Measurements from ENCODE around the gene CYP19A1.
A peak's percentile ranks its signal among the peaks of the same experiment; 100 is the strongest.

The CYP19A1 gene

DNA sequence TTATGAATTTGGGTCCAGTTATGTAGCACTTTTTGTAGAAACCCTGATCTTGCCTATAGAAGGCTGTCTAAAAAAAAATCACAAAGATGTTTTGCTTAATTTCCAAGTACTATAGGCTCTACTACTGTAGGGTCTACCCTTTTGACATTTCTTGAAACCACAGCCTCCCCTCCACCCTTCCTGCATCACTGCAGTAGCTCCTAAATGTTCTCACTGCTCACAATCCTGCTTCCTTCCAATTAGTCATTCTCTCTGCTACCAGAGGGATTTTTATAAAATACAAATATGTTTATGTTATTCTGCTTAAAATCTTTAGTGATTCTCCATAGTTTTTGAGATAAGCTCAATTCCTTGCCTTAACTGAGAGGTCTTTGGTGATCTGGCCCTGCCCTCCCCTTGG is 114.0 kb downstream of the CYP19A1 start:
- Histone ChIP-seq H3K4me1 (peaks cover 13 to 68% (median 43%) of the 10 kb centered on the region in 10 experiments), H3K27ac (peak overlapping the region in 4 of 11 experiments; percentile 48 to 58 (median 54); a peak in 8 of 22 replicates), H3K4me2 (peak overlapping the region in 7 of 11 experiments; percentile 30 to 82 (median 68); a peak in 13 of 22 replicates), H3K27me3 (no peaks in the 10 kb centered on the region), H3K9me3 (replicated peaks in 1 of 11) (no peaks in the 10 kb centered on the region), H3K9ac (0 out of 22 replicates have a peak overlapping the region, but pooled peaks of 1 of the 11 experiments have one; percentile 4), H4K20me1 (no peaks in the 10 kb centered on the region), H3K36me3 (no peaks in the 10 kb centered on the region), H3K4me3 (no peak overlapping the region)
- no peak for TF ChIP-seq Cebpa-rat (IDR thresholded peaks at IDR 0.05)

- TF ChIP-seq Cebpa-rat (IDR thresholded peaks at IDR 0.05): no peak
- H3K4me2 ChIP-seq: peak overlapping the region in 8 of 11 experiments; percentile 16 to 82 (median 64); a peak in 14 of 22 replicates
- peak overlapping the region in 6 of 11 experiments; percentile 3 to 58 (median 50); a peak in 10 of 22 replicates for H3K27ac ChIP-seq
- peaks cover 11 to 63% (median 39%) of the 10 kb centered on the region in 10 experiments for H3K4me1 ChIP-seq
- H3K27me3 ChIP-seq: no peaks in the 10 kb centered on the region
- no peaks in the 10 kb centered on the region for H4K20me1 ChIP-seq
- H3K9me3 ChIP-seq (replicated peaks in 1 of 11): no peaks in the 10 kb centered on the region
- no peaks in the 10 kb centered on the region for H3K36me3 ChIP-seq
- H3K4me3 ChIP-seq: no peak overlapping the region
- H3K9ac ChIP-seq: peak overlapping the region in 1 of 11 experiments; percentile 4; a peak in 1 of 22 replicates
Measured at GRCh38 chr15:51223771-51224229, 114.6 kb downstream of the CYP19A1 start.

DNA sequence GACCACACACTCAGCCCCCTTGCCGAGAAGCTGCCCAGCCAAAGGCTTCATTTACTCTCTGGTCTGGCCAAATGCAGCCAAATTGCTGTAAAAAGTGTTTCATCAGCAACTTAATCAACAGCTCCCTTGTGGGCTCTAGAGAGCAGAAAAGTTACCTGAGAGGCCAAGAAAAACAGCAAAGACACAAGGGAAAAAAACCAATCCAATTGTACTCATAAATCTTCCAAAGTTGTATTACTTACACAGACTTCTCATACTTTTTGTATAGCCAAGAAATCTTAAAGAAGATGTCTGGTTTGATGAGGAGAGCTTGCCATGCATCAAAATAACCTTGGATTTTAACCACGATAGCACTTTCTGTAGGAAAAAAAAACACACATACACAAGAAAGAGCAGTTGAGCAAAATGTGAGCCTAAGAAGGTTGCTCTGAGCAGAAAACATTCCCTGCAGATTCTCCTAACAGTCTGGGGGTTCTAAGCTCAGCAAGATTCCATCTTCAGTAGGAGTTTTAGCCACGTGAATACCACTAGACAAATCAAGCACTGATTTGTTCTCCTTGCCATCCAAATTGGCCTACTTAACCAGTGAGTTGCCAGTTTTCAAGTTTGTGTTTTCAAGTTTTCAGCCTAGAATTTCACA is 120.0 kb downstream of the CYP19A1 start:
- no peak overlapping the region for H3K4me2 ChIP-seq
- H3K27ac ChIP-seq: no peak overlapping the region
- H3K9ac ChIP-seq: no peak overlapping the region
- no peaks in the 10 kb centered on the region for H3K36me3 ChIP-seq
- H4K20me1 ChIP-seq: no peaks in the 10 kb centered on the region
- H3K27me3 ChIP-seq: no peaks in the 10 kb centered on the region
- no peak overlapping the region for H3K4me3 ChIP-seq
- peaks cover 0 to 13% (median 4%) of the 10 kb centered on the region in 10 experiments; a peak in 14 of 20 replicates for H3K4me1 ChIP-seq
- TF ChIP-seq Cebpa-rat (IDR thresholded peaks at IDR 0.05): no peak
- H3K9me3 ChIP-seq (replicated peaks in 1 of 11): no peaks in the 10 kb centered on the region

DNA sequence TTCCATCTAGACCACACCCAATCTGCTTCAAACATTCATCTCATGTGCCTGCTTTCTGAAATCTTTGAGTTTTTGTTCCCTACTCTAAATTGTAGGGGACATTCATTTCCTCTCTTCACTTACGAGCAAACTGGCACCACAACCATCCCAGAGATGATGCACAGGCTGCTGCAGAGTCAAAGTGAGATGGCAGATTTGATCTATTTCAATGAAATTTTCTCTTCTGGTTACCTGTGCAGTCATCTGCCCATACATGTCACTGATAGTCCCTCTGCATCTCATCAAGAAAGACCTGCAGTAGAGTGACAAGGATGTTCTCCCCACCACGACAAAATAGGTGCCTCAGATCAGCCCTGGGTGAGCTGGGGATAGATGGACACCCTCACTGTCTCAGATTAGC is 125.5 kb downstream of the CYP19A1 start:
- Histone ChIP-seq H3K4me3 (no peak overlapping the region), H4K20me1 (no peaks in the 10 kb centered on the region), H3K27ac (no peak overlapping the region), H3K27me3 (no peaks in the 10 kb centered on the region), H3K9ac (no peak overlapping the region), H3K9me3 (replicated peaks in 1 of 11) (no peaks in the 10 kb centered on the region), H3K36me3 (no peaks in the 10 kb centered on the region), H3K4me2 (no peak overlapping the region), H3K4me1 (no peaks in the 10 kb centered on the region)
- no peak for TF ChIP-seq Cebpa-rat (IDR thresholded peaks at IDR 0.05)

GRCh38 chr15:51212239-51212638 is 126.2 kb downstream of the CYP19A1 start:
- Histone ChIP-seq H4K20me1 (no peaks in the 10 kb centered on the region), H3K27ac (no peak overlapping the region), H3K9me3 (replicated peaks in 1 of 11) (no peaks in the 10 kb centered on the region), H3K9ac (no peak overlapping the region), H3K27me3 (no peaks in the 10 kb centered on the region), H3K4me2 (no peak overlapping the region), H3K4me3 (no peak overlapping the region), H3K4me1 (no peaks in the 10 kb centered on the region), H3K36me3 (no peaks in the 10 kb centered on the region)
- TF ChIP-seq Cebpa-rat (IDR thresholded peaks at IDR 0.05): no peak

- H3K4me3 ChIP-seq: no peak overlapping the region
- no peaks in the 10 kb centered on the region for H4K20me1 ChIP-seq
- H3K9me3 ChIP-seq (replicated peaks in 1 of 11): no peaks in the 10 kb centered on the region
- H3K4me1 ChIP-seq: peaks cover 0 to 16% (median 3%) of the 10 kb centered on the region in 10 experiments; a peak in 10 of 20 replicates
- no peaks in the 10 kb centered on the region for H3K36me3 ChIP-seq
- no peak overlapping the region for H3K4me2 ChIP-seq
- H3K27ac ChIP-seq: no peak overlapping the region
- TF ChIP-seq Cebpa-rat (IDR thresholded peaks at IDR 0.05): no peak
- no peak overlapping the region for H3K9ac ChIP-seq
- no peaks in the 10 kb centered on the region for H3K27me3 ChIP-seq
Measured at GRCh38 chr15:51205050-51205975, 133.1 kb downstream of the CYP19A1 start.

GRCh38 chr15:51203797-51204196 is 134.6 kb downstream of the CYP19A1 start:
- no peak overlapping the region for H3K4me3 ChIP-seq
- no peak overlapping the region for H3K4me2 ChIP-seq
- no peaks in the 10 kb centered on the region for H3K36me3 ChIP-seq
- H3K27ac ChIP-seq: no peak overlapping the region
- no peaks in the 10 kb centered on the region for H4K20me1 ChIP-seq
- H3K9me3 ChIP-seq (replicated peaks in 1 of 11): no peaks in the 10 kb centered on the region
- no peaks in the 10 kb centered on the region; a peak in 1 of 22 replicates for H3K27me3 ChIP-seq
- no peak for TF ChIP-seq Cebpa-rat (IDR thresholded peaks at IDR 0.05)
- H3K4me1 ChIP-seq: peaks cover 0 to 17% (median 5%) of the 10 kb centered on the region in 10 experiments; a peak in 11 of 20 replicates
- H3K9ac ChIP-seq: no peak overlapping the region

GRCh38 chr15:51202783-51203182 is 135.6 kb downstream of the CYP19A1 start:
- no peak for TF ChIP-seq Cebpa-rat (IDR thresholded peaks at IDR 0.05)
- peak overlapping the region in 5 of 11 experiments; percentile 35 to 57 (median 42); a peak in 9 of 22 replicates for H3K4me2 ChIP-seq
- H3K9me3 ChIP-seq (replicated peaks in 1 of 11): no peaks in the 10 kb centered on the region
- no peaks in the 10 kb centered on the region for H4K20me1 ChIP-seq
- H3K4me3 ChIP-seq: no peak overlapping the region
- peaks cover 0 to 21% (median 6%) of the 10 kb centered on the region in 10 experiments; a peak in 11 of 20 replicates for H3K4me1 ChIP-seq
- H3K27ac ChIP-seq: no peak overlapping the region
- H3K27me3 ChIP-seq: no peaks in the 10 kb centered on the region; a peak in 1 of 22 replicates
- no peak overlapping the region for H3K9ac ChIP-seq
- H3K36me3 ChIP-seq: no peaks in the 10 kb centered on the region

DNA sequence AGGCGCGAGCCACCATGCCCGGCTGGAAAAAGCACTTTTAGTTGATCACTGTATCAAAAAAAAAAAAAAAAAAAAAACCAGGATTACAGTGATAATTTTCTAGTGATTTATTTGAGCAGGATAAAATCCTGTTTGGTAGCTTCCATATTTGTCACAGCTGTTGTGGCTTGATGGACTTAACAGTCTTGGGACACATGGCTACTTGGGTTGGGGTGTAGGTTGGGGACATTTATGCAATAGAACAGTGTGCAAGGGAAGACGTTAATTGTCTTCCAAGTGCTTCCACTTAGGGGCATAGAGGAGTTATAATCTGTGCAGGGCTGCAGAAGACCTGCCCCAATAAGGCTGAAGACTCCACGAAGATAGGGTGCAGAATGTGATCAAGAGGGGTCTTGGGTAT is 136.8 kb downstream of the CYP19A1 start:
- H4K20me1 ChIP-seq: no peaks in the 10 kb centered on the region
- H3K9me3 ChIP-seq (replicated peaks in 1 of 11): no peaks in the 10 kb centered on the region
- H3K4me2 ChIP-seq: no peak overlapping the region; a peak in 1 of 22 replicates

More for the DNA sequence above, 136.8 kb downstream of the CYP19A1 start:
- Histone ChIP-seq H3K27me3 (no peaks in the 10 kb centered on the region; a peak in 1 of 22 replicates), H3K36me3 (no peaks in the 10 kb centered on the region), H3K4me3 (no peak overlapping the region), H3K27ac (no peak overlapping the region), H3K4me1 (peaks cover 0 to 21% (median 6%) of the 10 kb centered on the region in 10 experiments; a peak in 11 of 20 replicates), H3K9ac (no peak overlapping the region)
- no peak for TF ChIP-seq Cebpa-rat (IDR thresholded peaks at IDR 0.05)

All from BLaER1 treated with 17β-estradiol and CSF1 and Interleukin-3, amounts not matched to agents 10 nM and 100 nM (cell line).